Body of pancreas (tissue), 4 donors: ENCODE results near the gene KCNJ6.
"Not testable (repeated sequence)": the region's sequence is repeated elsewhere in the genome, so short reads cannot be mapped to it uniquely, and the experiment has no call there.

Source experiments
- CTCF ChIP-seq, 7 experiments: fragments of 450-650 bp in 4 of 7; fragments of 200-600 bp in 3 of 7; sonication (generic) in 3 of 7; IDR thresholded peaks; one replicate each; pipeline ENCODE4 v1.5.1; 2016 to 2019; ENCODE audit warnings: antibody characterized with exemption in 7 of 7
- POLR2A ChIP-seq, 3 donors: fragments of 450-650 bp; IDR thresholded peaks; one replicate each; pipeline ENCODE4 v1.6.1; 2016; ENCODE audit warnings: antibody characterized with exemption in 3 of 3, mild to moderate bottlenecking in 2 of 3

GRCh38 chr21:37646761-37647160 lies 269.5 kb downstream of the KCNJ6 start:
- not testable (repeated sequence) for TF ChIP-seq CTCF, POLR2A (IDR thresholded peaks at IDR 0.05)
